Stimulated activated CD4-positive, alpha-beta T cell treated with anti-CD3 and anti-CD28 coated beads, Interleukin-4, amount 100 ng/mL, for 4 hours (primary cell): ENCODE data around the gene SETD2.

ENCODE experiments used
- DNase-seq, 2 experiments: peaks; one replicate each; pipeline ENCODE4 v3.0.0-alpha.2; 2020

The SETD2 gene

DNA sequence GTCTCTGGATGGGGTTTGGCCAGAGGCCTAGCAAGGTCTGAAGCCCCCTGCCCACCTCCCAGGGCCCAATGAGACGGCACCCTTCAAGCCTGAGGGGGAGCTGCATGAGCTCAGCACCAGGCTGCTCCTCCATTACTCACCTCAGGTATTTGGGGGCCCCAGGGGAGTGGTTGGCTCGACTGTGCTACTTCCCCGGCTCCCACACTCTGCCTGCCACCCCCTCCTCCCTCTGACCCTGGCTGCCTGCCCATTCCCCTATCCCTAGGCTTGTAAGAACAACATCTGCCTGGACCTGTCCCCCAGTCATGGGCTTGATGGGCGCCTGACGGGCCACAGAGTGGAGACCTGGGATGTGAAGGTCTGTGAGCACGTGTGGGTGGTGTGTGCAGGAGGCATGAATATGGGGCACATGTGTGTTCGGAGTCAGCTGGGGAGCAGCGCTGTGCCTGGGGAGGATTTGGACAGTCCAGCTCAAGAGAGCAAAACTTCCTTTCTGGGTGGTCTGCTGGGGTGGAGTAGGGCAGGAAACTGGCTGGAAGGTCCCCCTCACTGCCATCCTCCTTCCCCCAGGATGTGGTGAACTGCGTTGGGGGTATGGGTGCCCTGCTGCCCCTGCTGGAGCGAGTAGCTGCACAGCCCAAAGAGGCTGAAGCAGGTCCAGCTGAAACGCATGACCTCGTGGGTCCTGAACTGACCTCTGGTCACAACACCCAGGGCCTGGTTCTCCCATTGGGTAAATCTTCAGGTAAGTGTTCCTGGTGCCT, 167.0 kb downstream of the SETD2 start:
- no peak for DNase-seq

DNA sequence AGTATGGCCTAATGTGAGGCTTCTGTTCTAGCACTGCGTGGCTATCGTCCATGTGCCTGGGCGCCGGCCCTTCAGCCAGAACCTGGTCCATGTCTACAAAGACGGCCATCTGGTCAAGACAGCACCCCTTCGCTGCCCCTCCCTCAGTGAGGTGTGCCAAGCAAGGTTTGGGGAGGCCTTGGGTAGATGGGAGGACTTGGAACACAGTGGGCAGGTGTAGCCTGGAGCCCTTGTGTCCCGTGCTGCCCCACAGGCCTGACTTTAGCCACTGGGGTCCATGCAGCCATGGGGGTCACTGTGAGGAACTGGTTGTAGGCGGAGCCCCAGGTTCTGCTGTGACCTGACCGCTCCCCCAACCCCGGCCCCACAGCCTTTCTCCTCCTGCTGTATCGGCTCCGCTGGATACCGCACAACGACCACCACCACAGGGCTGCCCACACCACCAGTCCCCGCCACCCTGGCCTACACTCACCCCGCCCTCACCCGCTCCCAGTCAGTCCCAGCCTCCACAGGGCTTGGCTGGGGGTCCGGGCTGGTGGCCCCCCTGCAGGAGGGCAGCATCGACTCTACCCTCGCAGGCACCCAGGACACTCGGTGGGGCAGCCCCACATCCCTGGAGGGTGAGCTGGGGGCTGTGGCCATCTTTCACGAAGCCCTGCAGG, 167.9 kb downstream of the SETD2 start:
- DNase-seq: no peak

DNA sequence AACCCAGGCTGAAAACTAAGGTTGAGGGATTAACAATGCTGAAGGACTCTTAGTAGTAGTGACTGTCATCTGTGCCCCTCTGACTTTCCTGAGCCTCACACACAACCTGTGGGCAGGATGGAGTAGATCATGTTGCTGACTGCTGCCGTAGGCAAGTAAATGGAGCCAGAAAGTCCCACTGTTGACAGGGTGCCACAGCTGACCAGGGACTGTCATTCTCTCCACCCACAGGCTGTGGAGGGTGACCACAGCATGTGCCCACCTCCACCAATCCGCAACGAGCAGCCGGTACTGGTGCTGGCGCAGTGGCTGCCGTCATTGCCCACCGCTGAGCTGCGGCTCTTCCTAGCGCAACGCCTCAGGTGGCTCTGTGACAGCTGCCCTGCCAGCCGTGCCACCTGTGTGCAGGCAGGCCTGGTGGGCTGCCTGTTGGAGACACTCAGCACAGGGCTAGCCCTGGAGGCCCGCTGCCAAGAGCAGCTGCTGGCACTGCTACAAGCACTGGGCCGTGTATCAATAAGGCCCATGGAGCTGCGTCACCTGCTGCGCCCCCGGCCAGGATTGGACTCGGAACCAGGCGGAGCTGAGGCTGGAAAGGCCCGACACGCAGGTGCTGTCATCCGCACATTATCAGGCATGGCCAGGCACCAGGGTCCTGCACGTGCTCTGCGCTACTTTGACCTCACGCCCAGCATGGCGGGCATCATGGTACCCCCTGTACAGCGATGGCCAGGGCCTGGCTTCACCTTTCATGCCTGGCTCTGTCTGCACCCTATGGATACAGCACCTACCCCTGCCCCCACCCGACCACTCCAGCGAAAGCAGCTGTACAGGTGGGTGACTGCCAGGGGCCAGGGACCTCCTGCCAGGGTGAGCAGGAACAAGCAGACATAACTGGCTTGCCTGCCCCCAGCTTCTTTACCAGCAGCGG, 168.8 kb downstream of the SETD2 start:
- no peak for DNase-seq

DNA sequence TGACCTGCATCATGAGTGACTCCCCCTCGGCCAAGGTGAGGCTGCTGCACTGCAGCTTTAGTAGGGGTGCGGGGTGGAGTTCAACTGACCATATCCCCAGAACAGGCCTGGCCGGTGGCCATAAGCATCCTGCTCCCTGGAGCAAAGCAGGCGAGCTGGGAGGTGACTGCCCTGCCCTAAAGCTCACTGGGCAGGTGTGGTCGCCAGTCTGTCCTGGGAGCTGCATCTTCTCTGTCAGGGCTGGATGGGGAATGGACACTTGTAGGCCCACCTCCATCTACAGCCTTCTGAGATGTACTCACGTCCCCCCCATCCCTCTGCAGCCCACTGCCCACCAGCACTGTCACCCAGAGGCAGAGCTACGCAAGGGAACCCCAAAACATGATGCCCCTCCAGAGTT, 169.9 kb downstream of the SETD2 start:
- no peak for DNase-seq

DNA sequence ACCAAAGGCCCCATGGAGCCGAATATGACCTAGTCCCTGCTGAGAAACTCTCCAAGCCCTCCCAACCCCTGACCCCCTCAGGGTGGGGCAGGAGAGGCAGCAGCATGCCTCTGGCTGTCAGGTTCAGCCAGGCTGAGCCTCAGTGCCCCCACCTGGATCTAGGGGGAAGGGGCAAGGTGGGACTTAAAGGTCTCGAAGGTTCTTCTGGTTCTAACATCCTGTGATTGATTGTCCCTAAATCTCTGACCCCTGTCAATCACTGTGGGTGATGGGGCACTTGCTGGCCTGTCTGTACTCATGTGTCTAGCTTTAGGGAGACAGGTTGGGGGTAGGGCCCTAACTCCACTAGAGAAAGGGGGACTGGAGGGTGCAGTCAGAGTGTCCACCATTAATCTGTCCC, 170.6 kb downstream of the SETD2 start:
- no peak for DNase-seq

DNA sequence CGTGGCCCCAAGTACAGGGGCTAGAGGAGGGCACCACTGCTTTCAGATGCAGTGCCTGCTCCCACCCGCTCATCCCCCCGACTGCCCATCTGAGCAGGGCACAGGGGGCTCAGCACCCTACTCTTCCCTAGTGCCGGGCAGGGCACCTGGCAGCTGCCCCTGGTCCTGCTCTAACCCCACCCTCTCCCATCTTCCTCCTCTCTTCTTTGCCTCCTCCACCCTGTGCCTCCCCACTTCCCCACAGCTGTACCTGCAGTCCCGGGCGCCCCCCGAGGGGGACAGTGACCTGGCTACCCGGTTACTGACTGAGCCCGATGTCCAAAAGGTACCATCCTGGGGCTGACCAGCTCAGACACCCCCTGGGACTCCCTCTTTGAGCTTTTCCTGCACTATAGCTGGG, 171.7 kb downstream of the SETD2 start:
- DNase-seq: no peak

DNA sequence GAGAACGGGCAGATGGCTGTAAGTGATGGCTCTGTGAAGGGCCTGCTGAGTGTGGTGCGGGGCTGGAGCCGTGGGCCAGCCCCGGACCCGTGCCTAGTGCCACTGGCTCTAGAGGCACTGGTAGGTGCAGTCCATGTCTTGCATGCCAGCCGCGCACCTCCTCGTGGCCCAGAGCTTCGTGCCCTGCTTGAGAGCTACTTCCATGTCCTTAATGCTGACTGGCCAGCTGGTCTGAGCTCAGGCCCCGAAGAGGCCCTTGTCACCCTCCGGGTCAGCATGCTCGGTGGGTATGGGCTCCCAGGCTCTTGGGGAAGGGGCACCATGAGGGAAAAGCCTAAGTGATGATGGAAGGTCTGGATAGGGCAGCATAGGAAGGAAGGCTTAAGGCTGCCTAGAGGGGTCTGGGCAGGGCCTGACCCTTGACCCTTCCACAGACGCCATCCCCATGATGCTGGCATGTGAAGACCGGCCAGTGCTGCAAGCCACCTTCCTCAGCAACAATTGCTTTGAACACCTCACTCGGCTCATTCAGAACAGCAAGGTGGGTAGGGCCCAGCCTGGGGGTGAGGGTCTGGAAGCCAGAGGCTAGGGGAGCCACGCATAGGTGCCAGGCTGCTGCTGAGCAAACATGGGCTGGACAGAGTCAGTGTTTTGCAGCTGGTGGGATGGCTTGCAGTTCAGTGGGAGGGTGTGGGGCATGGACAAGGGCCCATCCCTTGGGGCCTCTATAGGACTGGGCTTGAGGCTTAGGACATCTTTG, 172.3 kb downstream of the SETD2 start:
- DNase-seq: no peak

DNA sequence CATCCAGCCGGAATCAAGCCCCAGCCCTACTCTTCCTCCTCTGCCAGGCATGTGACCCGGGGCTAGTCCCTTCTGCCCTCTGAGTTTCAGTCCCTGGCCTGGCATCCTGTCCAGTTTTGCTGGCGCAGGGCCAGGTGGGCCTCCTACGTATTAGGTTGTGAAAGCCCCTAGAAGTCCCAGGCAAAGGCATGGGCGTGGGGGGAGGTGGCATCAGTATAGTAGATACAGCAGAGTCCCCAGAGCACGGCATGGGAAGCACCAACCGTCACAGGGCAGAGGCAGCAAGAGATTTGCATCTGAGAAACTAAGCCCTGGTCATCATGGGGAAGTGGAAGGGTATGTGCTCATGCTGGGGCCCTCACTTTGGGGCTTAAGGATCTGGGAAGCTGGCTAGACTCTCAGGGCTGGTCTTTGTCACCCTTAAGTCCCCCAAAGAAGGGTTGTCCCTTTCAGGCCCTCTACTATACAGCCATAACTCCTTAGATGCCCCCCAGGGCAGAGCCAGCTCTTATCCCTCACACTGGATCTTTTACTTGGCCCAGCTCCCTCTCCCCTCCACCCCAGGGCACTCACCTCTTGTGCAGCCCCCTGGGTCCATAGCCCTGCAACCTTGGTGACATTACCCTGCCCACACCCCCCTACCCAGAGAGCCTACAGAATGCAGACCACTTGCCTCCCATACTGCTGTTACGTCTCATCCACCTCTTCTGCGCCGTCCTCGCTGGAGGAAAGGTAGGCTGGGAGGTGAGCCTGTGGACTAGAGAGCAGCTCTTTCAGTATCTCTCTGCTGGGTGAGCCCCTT, 173.1 kb downstream of the SETD2 start:
- DNase-seq: no peak

DNA sequence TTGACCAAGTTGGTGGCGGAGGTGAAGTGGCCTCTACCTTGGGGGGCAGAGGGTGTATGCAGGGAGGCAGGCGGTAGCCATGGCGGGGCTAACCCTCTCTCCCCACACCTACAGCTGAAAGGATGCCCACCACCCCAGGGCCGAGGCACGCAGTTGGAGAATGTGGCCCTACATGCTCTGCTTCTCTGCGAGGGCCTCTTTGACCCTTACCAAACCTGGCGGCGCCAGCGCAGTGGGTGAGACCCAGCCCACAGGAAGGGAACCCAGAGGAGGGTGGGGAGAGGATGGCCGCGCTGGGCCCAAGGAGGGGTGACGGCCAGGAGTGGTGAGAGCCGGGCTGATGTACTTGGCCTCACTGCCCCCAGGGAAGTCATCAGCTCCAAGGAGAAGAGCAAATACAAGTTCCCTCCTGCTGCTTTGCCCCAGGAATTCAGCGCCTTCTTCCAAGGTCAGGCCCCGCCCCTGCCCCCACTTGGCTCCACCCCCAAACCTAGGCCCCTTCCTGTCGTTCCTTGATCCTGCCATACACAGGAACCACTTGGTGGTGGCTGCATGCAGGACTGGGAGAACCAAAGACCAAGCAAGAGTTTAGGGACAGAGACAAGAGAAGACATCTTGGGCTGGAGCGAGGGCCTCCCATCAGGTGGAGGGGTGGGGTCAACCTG, 174.6 kb downstream of the SETD2 start:
- no peak for DNase-seq

DNA sequence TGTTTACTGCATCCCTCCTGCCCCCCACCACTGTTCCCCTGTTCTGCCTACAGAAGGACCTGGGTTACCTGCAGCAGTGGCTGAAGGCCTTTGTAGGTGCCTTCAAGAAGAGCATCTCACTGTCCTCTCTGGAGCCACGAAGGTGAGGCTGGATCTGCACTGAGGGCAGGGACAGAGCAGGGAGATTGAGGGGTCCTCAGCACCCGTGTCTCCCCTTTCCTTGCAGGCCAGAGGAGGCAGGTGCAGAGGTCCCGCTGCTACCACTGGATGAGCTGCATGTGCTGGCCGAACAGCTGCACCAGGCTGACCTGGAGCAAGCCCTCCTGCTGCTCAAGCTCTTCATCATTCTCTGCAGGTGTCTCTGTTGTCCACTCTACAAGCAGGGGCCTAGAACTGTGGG, 175.3 kb downstream of the SETD2 start:
- DNase-seq: no peak

DNA sequence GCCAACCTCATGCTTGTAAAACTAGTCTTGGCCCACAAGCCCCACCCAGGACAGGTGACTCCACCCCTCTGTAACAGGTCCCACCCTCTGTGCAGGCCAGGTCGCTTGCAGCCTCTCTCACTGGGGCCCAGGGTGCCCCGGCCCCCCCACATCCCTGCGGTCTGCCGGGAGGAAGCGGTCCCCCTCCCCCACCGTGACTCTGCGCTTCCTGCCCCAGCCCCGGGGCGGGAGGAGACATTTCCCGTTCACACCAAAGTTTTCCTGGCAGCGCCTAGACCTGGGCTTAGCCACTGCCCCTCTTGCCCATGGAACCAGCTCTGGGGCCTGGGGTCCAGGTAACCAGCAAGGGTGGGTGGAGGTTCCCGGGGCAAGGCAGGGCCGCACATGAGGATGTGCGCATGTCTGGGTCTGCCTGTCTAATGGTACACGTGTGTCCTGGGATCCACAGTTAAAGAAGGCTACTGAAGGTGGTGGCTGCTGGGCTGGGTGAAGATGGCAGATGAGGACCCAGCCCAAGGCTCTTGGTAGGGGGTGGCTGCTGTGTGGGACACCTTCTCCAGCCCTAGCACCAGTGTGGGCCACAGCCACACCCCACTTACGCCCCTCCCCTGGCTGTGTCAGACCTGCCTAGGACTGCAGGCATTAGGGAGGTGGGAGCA, 176.0 kb downstream of the SETD2 start:
- DNase-seq: peak; percentile 78 to 81

DNA sequence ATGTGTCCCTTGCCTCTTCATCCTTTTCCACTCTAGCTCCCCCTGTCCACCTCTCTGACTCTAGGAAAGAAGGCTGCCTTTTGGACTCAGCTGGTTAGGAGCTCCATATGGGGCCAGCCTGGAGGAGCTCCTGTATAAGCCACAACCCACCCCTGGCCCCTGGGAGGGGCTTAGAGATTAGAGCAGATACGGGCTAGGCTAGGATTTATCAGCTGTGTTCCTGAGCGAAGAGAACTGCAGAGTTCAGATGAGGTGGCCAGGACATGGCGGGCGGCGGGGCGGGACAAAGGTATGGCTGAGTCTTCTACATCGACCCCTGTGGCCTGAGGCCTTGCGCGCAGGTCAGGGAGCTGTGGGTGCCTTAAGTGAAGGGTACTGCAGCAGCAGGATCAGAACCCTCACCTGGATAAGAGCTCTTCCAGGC, 176.6 kb downstream of the SETD2 start:
- DNase-seq: peak in 1 of 2 experiments; percentile 27

DNA sequence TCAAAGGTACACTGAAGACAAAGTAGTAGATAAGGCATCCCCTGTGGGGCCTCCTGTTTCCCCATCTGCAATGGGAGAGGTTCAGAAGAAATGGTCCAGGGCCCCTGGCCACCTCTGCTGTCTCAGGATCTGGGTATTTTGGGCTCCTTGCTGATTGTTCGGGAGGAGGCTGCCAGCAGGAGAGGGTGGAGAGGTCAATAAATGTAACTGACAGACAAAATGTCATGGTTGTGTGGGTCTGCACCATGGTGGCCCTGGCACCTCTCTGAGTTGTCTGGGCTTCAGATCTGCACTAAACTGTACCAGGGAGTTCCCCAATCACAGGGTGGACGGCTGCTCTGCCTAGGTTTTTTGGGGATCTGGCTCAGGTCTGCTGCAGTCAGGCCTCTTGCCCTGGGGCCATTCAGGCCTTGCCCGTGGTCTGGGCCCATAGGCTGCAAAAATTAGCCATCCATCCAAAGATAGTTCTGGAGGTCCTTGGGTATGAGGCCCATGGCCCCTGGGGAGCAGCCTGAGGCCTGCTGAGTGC, 177.1 kb downstream of the SETD2 start:
- DNase-seq: no peak

DNA sequence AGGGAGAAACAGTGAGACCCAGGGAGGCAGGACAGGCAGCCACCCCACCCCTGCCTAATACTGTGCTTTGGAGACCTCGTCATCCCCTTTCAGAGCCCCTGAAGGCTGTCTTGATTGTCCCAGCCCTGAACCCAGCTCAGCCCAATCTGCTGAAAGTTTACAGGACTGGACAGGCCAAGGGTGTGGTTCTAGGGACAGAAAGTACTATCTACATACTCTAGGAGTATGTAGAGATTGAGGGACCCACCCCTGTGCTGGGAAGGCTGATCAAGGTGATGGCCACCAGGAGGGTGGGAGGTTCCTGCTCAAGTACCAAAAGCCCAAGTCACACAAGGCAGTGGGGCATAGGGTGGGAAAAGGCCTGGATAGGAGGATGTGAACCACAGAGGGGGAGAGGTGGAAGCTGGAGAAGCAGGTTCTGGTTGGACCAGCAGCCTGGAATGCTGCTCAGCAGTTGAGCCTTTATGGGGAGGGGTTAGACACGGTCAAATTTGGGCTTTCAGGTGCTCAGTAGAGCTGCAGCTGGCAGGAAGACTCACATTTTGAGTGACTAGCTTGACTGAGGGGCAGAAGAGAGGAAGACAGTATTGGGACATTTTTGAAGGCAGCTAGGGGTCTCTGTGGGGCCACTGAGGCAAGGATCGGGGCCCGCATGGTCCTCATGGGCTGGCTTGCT, 177.7 kb downstream of the SETD2 start:
- DNase-seq: no peak

DNA sequence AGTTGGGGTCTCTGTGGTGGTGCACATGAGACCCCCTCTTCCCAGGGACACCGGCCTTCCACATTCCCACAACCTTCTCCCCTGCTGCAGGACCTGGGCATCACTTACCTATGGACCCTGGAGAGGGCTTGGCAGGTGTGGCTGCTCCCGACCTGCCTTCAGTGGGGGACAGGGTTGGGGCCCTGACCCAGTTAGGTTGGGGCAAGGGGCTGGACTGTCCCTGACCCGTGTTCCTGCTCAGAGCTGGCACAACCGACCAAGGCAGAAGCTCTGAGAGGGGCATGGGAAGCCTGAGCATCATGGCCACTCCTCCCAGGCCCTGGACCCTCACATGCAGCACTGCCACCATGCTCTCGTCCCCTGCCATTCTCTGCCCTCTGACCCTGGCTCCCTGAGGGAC, 178.3 kb downstream of the SETD2 start:
- no peak for DNase-seq

DNA sequence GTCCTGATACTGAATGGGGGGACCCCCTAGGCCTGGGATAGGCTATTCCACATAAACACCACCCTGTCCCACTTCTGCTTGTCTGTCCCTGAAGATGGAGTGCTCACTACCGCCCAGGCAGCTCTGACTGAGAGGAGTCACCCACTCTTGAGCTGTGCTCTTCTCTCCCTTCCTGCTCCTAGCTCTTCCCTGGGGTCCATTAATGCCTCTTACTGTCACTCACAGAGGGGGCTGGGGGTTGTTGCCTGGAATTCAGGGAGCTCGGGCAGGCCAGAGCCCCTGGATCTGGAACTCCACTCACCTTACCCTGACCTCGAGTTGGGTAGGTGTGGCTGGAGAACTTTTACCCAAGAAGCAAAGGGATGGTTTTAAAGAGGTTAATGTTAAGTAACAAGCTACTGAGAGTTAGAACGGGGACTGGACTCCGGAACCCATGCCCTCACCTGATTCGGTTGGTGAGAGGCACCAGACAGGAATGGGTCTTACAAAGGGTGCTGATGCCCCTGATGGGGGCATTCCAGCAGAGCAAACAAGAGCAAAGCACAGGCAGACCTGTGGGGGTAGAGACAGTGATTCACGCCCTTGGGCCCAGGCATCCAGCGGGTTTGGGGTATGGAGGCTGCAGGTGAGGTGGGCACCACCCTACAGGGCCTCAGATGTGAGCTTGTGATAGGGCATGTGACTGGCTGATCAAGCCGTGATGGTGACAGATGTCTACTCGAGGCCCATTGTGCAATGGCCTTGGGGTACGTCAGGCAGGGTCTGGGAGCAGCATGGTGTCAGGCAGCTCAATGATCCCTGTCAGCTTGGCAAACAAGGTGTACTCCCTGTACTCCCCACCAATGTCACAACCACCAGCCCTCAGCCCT, 179.1 kb downstream of the SETD2 start:
- DNase-seq: no peak

DNA sequence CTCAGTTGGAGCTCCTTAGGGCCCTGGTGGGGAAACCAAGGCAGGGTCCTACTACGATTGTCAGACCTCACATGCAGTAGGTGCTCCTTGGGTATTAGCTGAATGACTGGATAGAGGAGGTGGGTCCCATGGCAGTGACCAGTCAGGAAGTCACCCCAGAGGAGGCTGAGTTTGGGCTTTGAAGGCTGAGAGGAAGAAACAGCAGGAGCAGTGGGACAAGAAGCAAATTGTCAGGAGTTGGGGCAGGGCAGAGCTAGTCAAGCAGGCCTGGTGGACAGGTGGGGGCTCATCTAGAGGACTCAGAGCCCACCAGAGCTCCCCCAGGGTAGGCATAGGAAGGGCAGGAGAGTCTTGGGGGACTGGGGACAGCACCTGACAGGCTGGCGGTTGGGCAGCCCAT, 181.4 kb downstream of the SETD2 start:
- DNase-seq: no peak

DNA sequence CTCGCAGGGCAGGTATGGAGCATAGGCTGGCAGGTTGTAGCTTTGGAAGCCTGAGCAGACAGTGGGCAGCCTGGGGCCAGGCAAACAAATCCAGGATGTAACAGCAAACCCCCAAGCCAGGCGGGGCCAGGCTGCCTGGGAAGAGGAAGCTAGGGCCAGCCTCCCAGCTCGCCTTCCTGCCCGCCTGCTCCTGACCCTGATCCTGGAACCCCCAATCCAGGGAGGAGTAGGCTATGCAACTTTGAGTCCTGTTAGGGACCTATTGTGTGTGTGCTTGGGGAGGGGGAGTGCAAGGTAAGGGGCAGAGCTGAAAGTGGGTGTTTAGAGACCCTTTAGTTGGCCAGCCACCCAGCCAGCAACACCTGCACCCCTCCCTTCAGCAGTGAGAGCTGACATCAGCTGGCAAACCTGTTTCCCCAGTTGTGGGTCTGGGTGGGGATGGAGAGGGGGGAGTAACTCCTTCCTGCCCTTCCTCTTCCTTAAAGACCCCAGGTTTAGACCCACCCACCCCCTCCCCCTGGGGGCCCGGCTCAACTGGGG, 181.9 kb downstream of the SETD2 start:
- DNase-seq: no peak
